ENCODE results near the gene CUL1.

The CUL1 gene

DNA sequence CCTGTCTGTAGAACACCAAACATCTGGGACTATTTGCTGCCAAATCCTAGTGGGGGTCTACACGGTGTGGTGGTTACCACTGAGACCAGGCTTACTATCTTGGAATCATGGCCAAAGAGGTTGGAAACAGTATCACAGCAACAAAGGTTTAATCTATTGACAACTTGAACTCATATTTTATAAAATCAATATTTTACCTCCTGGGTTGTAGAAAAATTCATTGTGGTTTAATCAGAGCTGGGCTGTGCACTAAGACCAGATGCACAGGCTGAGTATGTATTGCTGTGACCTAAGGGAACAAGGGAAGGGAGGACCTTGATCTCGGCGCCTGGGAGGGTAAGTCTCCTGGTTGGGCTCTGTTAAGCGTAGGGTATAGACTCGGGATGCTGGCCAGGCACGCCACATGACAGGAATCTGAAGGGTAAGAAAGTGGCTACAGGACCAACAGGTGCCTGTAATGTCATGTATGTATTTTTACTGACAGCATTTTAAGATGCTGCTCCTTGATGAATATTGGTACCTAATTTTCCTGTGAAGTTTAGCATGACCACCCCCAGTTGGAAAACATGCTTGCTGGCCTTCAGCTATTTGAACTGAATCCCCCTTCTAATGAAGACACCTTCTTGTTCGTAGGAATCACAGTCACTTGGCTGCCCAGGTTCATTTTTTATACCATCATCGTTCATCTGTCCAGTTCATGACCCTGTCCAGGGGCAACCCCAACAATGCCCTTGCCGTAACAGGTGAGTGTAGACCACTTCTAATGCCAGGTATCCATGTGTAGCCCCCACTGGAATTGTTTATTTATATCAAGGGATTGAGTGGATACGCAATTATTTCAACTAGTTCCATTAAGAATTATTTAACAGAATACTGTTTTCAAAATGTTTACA lies 105.9 kb downstream of the CUL1 start:
- no peak for DNase-seq (ENCODE audit: low read depth)

DNA sequence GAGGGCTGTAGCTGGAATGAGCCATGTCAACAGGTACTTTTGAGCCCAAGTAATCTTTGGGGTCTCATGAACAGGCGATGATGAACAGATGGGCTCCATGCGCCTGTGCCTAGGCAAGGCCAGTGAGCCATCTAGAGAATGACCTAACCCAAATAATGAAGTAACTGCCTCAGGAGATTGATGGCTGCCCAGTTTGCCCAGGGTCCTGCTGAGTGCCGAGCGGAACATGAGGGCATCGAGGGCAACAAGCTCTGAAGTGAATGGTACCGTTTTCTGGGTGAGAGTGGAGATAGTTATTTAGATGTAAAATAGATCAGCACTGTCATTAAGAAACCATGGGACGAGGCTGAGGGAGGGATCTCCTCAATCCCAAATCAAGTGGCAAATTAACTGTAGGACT lies 107.5 kb downstream of the CUL1 start:
- no peak for DNase-seq (ENCODE audit: low read depth)

GRCh38 chr7:148807436-148807835 lies 108.7 kb downstream of the CUL1 start:
- no peak for DNase-seq (ENCODE audit: low read depth)

DNA sequence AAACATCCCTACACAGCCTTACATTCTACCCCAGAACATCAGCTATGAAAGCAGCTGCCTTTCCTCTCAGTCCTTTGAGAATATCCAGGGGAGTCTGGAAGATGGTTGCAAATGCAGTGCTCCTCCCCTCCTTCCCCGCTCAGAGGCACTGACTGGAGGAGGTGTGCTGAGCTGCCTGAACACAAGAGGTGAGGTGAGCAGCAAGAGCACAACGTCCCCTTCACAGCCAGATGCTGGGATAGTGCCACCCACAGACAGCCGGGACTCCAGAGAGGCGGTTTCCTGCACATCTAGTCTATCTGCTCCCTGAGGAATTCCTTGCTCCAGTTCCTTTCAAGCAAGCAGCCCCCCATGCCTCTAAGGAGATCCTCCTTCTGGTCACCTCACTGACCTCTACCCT lies 111.2 kb downstream of the CUL1 start:
- DNase-seq (ENCODE audit: low read depth), result no peak

DNA sequence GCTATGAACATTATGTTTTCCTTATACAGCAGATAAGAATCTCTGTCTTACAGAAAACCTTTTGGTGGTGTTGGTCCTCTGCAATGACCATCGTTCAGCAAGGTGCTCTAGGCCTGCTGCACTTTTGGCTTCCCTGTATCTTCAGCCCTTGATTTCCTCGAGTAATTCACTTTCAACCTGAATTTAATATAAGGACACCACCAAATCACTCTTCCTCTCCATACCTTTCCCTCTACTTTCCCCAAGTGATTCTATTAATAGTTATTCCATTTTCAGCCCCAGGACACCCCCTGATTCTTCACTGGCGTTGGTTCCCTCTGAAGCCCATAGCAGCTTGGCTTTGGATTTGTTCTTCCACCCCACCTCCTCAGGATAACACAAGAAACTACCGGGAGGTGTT lies 113.2 kb downstream of the CUL1 start:
- DNase-seq (ENCODE audit: low read depth), result no peak

GRCh38 chr7:148813890-148814289 lies 115.2 kb downstream of the CUL1 start:
- no peak for DNase-seq (ENCODE audit: low read depth)

DNA sequence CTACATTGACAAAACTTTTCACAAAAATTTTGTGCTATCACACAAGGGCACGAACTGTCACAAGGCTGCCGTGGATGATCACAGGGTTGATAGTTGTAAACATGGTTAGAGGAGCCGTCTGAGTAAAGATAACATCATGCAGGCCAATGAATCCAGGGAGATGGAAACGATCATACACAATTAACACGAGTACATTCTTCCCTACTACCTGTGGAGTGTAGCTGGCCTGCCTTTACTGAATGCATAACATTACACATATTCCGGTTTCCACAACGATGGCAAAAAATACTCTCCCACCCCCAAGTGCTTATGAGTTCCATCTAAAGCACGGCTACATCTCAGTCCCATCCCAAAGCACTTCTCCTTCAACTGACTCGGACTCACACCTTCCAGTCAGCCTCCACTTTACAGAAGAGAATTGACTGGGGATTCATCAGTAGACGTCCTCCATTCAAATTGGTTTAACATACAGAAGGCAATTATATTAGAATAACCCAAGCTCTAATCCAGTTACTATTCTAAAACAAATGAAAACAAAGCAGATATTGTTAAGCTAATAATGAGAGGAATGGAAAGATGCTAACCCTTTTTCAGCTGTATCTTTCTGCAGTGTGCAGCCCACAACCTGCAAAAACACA lies 116.3 kb downstream of the CUL1 start:
- DNase-seq (ENCODE audit: low read depth), result no peak

DNA sequence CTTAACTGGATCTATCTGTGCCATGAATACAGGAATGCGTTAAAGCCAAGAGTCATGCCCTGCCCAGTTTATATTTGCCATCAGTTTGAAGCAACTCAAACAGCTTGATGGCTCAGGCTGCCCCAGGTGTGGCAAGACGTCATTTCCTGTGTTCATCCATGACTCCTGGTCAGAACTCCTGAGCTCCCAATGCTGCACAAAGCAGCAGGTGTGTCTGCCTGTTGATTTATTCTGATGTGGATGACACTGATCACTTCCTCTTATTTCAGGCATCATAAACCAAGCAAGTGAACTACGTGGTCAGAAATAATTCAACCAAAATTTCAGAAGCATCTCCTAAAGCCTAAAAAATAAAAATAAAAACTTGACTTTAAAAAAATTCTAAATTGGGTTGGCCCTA lies 116.9 kb downstream of the CUL1 start:
- no peak for DNase-seq (ENCODE audit: low read depth)

GRCh38 chr7:148819697-148820360 lies 121.1 kb downstream of the CUL1 start:
- DNase-seq (ENCODE audit: low read depth), result no peak

- no peak for DNase-seq (ENCODE audit: low read depth)
Measured at GRCh38 chr7:148821422-148821821, 122.7 kb downstream of the CUL1 start.

DNA sequence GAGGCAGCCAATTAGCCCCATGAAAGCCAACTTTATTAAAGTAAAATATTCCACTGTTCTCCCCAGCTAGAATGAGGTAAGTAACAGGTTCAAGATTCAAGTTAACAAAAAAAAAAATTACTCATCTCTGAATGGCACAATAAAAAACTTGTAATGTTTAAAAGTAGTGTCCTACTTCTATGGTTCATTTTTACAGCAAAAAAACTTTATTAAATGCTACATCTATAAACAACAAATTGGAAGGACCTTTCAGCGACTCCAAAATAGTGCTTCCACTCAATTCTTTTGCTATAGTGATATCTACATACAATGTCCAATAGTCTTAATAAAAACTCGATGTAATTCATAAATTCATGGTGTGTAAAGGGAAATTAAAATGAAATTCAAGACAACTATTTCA lies 126.2 kb downstream of the CUL1 start:
- no peak for DNase-seq (ENCODE audit: low read depth)

- no peak for DNase-seq (ENCODE audit: low read depth)
Measured at GRCh38 chr7:148825338-148825737, 126.6 kb downstream of the CUL1 start.

GRCh38 chr7:148828965-148829364 lies 130.3 kb downstream of the CUL1 start:
- DNase-seq (ENCODE audit: low read depth), result no peak

GRCh38 chr7:148830897-148831692 lies 132.4 kb downstream of the CUL1 start:
- no peak for DNase-seq (ENCODE audit: low read depth)

- DNase-seq (ENCODE audit: low read depth), result no peak
Measured at GRCh38 chr7:148831782-148832181, 133.1 kb downstream of the CUL1 start.

DNA sequence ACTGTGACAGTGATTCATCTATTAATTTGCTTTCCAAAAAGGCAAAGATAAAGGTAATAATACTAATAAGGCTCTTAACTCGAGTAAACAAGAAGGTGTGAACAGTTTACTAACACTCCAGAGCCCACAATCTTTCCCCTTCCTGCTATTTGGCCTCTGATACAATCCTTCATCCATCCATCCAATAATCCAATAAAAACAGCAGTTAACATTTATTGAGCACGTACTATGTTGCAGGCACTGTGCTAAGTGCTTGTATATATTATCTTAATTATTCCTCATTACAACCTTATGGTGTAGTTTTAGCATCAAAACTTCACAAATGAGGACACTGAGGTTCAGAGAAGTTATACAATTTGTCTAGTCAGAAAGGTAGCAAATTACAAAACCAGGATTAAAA lies 135.9 kb downstream of the CUL1 start:
- DNase-seq (ENCODE audit: low read depth), result no peak

DNA sequence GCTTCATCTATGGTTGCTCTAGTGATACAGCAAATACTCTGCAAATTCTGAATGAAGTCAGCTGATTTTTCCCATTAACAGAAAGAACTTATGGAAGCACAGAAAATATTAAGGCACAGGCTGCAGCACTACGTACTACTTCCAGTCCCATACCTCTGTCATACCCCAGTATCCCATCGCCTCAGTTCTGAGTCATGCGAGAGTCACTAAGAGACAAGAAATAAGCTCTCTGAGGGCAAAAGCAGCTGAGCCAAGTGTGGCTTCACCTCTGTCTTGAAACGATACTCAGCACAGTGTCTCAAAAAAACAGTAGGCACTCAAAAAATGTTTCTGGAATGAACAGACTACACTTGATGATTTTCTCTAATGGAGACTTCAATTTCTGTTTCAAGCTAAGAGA lies 137.2 kb downstream of the CUL1 start:
- no peak for DNase-seq (ENCODE audit: low read depth)

- DNase-seq (ENCODE audit: low read depth), result no peak
Measured at GRCh38 chr7:148838905-148839304, 140.2 kb downstream of the CUL1 start.

DNA sequence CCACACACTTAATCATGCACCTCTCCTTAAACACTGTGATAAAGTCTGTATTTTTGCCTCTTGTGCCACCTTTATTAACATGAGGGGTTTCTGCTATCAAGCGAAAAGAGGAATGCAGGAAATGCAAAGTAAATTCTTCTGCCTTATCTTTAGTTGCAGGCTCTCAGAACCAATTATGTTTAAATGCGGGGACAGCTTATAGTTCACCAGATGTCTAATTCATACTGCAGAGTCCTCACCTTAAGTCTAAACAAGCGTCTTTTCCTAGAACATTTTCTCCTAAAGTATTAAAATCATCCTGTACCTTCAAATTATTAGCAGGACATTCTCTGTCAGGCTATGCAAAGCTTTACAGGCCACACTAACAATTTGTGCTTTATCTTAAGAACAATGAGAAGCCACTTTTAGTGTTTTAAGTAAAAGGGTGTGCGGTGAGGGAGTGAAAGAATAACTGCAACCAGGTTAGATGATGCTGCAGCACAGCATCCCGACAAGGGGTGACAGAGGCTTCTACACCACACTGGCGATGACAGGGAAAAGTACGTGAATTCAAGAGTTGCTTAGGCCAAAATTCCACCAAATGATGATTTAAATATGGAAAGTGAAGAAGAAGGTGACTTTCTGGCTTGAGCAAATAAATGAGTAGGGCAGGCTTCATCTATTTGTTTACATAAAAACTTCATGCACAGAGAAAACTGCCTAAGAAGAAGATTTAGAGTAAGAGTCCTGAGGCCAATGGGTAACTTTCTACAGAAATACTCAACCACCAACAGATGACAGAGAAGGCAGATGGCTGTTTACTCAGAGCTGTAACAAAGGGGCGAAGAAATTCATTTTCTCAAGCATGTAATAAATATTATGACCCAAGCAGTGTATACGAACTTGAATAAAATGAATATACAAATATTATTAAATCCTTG lies 149.4 kb downstream of the CUL1 start:
- DNase-seq (ENCODE audit: low read depth), result no peak

GRCh38 chr7:148849393-148850098 lies 150.8 kb downstream of the CUL1 start:
- no peak for DNase-seq (ENCODE audit: low read depth)

DNA sequence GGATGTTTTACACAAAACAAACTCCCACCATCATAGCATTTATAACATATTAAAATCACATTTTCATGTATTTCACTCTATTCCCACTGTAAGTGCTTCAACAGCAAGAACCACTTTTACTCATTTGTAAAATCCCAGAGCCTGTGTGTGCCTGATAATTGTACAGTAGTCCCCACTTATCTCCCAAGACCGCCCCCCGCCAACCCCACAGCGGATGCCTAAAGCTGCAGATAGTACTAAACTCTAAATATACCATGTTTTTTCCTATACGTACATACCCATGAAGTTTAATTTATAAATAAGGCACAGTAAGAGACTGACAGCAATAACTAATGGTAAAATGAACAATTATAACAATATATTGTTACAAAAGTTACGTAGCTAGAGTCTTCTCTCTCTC lies 151.9 kb downstream of the CUL1 start:
- no peak for DNase-seq (ENCODE audit: low read depth)

Data from T-helper 22 cell (primary cell).